NCI-H187 (cell line): ENCODE measurements around the gene MYL4.
"Not testable (repeated sequence)": the region's sequence is repeated elsewhere in the genome, so short reads cannot be mapped to it uniquely, and the experiment has no call there.

ENCODE experiments used
- DNase-seq, 2 experiments: peaks; one replicate each; lab custom pipeline; 2025; lab: John Stamatoyannopoulos, UW

MYL4 gene

DNA sequence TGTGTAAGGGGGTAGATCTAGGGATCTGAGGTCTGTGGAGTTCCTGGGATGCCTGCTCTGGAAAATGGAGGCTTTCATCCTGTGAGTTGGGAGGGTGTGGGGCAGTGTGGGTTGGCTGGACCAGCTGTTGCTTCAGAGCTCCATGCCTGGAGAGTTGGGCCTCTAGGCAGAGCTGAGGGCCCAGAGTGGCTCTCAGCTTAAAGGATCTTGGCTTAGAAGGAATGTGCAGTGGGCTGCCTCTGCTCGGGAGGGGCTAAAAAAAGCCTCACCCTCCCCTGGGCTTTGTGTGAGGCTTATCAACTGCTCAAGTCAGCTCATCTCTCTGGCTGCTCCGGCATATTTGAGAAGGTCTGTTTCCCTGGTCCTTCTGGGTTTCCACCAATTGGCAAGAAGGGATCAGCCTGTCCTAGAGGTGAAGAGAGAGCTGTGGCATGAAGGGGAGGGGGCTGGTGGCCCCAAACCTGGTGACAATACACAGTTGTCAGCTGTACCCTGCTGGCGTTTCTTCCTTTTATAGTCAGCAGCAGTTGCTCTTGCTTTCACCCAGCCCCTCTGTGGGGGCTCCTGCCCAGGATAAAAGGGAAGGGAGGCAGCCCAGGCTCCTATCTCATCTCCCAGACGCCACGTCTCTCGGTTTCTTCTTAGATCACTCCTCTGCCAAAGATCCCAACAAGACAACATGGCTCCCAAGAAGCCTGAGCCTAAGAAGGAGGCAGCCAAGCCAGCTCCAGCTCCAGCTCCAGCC, at the start of gene MYL4:
Gene MYL4 (plus strand): TSS at position 605 of the 745 bp plus-strand sequence. CDS start 75 bp downstream, at position 680.
- no peak for DNase-seq

DNA sequence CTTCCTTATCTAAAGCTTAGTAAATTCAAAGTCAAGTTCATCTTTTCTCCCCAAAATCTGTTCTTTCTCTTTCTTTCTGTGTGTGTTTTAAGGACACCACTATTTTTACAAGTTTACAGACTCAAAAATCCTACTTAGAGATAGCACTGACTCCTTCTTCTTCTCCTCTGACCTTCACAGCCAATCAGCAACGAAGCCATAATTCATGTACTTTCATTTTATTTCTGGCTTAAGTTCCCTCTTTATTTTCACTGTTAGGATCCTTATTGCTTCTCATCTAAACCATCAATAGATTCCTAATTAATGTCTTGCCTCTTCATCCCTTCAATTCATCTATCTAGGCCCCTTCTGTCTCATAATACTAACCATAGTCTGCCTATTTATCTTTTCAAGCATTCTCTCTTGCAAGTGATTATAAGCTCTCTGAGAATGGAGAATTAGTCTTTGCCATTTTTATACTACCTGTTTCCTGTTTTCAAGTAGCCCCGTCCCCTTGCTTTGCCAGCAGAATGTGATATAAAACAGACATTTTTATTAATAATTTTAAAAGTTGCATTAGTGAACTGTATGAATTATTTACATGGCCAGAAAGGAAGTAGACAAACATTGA, 47.0 kb upstream of the MYL4 start:
- no peak for DNase-seq

DNA sequence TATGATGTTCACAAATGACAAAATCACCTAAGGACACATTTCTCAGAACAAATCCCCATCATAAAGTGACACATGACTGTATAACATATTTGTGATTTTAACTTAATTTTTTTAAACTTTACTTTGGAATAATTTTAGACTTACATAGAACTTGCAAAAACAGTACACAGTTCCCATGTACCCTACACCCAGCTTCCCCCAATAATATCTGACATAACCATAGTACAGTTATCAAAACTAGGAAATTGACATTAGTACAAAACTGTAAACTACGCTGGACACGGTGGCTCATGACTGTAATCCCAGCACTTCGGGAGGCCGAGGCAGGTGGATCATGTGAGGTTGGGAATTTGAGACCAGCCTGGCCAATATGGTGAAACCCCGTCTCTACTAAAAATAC, 44.9 kb upstream of the MYL4 start:
- no peak for DNase-seq

DNA sequence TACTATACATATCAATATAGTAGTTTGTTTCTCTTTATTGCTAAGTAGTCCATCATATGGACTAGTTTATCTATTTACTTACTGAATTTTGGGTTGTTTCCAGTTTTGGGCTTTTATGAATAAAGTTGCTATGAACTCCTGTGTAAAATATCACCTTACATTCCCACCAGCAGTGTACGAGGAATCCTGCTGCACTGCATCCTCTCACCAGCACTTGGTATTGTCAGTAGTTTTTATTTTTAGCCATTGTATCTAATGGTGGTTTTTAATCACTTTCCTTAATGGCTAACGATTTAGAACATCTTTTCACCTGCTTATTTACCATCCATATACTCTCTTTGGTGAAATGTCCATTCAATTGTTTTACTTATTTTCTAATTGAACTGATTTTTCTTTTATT, 44.0 kb upstream of the MYL4 start:
- DNase-seq = no peak

DNA sequence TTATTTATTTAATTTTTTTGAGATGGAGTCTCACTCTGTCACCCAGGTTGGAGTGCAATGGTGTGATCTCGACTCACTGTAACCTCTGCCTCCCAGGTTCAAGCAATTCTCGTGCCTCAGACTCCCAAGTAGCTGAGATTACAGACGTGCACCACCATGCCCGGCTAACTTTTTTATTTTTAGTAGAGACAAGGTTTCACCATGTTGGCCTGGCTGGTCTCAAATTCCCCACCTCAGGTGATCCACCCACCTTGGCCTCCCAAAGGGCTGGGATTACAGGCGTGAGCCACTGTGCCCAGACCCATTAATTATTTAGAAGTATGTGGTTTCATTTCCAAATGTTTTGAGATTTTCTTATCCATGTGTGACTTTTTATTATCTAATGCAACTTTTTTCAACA, 42.3 kb upstream of the MYL4 start:
- DNase-seq = not testable (repeated sequence)

DNA sequence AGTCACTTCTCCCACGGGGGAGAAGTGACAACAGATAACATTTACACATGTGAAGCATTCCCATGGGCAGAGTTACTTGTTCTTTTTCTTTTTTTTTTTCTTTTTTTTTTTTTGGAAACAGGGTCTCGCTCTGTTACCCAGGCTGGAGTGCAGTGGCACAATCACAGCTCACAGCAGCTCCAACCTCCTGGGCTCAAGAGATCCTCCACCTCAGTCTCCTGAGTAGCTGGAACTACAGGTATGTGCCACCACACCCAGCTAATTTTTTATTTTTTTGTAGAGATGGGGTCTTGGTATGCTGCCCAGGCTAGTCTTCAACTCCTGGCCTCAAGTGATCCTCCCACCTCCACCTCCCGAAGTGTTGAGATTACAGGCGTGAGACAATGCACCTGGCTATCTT, 40.3 kb upstream of the MYL4 start:
- DNase-seq = not testable (repeated sequence)

DNA sequence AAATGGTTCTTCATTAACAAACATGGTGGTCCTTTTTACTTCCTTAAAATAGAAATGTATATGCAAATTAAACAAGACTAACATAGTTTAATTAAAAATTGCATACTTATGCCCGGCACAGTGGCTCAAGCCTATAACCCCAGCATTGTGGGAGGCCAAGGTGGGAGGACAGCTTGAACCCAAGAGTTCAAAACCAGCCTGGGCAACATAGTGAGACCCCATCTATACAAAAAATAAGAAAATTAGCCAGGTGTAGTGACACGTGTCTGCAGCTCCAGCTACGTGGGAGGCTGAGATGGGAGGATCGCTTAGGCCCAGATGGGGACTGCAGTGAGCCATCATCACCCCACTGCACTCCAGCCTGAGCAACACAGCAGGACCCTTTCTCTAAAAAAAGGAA, 38.4 kb upstream of the MYL4 start:
- DNase-seq = no peak

DNA sequence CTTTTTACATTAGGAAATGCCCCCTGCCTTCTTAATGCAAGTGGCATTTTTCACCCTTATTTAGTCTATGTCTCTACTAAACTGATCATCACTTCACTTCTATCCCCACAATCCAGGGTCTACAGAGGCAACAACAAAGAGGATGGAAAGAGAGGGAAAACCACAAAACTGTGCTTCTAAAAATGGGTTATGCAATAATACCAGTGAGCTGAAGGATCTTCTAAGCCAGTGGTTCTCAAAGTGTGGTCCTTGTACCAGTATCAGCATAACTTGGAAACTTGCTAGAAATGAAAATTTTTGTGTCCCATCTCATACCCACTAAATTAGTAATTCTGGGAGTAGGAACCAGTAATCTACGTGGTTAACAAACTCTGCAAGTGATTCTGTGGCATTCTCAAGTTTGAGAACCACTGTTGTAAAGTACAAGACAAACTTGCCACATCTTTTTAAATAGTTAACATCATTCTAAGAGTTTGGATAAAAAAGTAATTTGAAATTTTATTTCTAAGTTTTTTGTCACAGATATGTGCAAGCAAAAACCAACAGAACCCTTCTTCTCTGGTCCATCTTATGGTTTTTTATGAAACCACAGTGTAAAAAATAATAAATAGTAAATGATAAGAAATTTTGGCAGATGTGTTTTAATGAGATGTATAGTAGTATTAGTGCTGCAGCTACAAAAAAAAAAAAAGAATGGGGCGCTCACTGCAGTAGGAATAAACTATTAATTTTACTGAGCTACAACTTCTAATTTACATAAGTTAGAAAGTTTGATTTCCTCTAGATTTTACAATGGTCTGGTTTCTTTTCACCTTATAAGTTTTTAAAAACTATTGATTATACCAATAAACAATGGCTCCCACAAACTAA, 36.2 kb upstream of the MYL4 start:
- DNase-seq = no peak

DNA sequence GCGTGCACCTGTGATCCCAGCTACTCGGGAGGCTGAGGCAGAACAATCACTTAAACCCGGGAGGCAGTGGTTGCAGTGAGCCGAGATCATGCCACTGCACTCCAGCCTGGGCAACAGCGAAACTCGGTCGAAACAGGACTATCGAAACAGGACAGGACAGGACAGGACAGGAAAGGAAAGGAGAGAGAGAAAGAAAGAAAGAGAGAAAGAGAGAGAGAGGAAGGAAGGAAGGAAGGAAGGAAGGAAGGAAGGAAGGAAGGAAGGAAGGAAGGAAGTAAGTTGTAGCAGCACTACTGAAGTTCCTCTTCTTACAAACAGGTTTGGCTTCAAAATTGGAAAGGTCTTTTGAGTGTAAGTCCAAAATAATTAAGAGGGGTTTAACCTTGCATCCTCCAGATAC, 34.3 kb upstream of the MYL4 start:
- DNase-seq = not testable (repeated sequence)

DNA sequence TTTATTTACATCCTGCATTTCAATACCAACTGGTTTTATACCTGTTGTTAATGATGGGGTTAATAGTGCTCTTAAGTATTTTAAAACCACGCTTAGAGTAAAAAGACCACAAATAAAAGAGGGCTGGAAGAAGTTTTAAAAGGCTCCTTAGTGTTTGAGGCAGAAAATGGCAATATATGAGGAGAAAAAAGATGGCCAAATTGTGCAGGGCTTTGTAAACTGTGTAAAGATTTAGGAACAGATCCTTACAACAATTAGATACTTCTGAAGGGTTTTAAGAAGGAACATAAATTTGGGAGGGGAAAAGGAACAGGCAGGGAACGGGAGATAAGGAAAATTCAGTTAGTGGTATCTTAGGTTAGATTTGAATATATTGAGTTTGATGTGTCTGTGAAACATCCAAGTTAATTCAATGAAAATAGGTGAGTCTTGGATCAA, 32.7 kb upstream of the MYL4 start:
- no peak for DNase-seq

DNA sequence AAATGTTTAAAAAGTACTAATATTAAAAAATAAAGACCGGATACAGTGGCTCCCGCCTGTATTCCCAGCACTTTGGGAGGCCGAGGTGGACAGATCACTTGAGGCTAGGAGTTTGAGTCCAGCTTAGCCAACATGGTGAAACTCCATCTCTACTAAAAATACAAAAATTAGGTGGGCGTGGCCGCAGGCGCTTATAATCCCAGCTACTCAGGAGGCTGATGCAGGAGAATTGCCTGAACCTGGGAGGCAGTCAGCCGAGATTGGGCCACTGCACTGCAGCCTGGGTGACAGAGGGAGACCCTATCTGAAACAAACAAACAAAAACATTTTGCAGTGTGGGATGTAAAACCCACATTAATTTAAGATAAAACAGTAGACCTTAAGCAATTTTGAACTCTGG, 31.9 kb upstream of the MYL4 start:
- DNase-seq = no peak

DNA sequence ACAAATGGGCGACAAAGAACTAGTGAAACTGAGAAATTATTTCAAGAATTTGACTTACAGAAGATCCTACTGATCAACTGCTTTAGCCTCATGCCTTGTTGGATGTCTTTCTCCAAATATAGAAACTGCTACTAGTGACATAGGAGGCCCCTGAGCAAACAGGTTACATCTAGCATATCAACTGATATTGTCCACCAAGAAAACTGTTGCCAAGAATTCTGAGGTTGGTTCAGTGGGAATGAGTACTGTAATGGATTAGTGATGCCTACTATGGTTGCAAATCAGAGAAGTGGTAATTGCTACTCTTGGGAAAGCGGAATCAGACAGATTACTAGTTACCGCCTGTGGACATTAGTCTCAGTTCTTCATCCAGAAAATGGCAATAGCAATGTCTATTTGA, 30.0 kb upstream of the MYL4 start:
- no peak for DNase-seq

DNA sequence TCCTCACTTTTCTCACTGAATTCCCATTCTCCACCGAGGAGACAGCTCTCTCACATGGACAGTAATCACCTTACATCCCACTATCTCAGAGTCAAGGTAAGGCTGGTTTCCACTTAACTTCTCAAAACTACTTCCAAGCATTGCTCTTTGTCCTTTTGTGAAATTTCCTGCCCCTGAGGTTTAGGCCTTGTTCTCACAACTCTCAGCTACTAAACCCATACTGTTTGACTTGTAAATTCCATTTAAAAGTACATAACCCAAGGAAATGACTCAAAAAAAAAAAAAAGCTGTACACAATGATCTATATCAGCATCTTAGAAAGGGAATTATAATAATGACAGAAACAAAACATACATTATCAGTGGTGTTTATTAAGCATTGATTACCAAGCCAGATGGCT, 28.8 kb upstream of the MYL4 start:
- no peak for DNase-seq

DNA sequence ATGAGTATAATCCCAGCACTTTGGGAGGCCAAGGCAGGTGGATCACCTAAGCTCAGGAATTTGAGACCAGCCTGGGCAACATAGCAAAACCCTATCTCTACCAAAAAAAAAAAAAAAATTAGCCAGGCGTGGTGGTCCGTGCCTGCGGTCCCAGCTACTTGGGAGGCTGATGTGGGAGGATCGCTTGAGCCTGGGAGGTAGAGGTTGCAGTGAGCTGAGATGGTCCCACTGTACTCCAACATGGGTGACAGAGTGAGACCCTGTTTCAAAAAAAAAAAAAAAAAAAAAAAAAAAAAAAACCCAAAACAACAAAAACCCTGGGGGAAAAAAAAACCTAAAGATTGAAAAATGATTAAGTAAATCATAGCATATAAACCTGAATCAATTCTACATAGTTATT, 28.2 kb upstream of the MYL4 start:
- not testable (repeated sequence) for DNase-seq

DNA sequence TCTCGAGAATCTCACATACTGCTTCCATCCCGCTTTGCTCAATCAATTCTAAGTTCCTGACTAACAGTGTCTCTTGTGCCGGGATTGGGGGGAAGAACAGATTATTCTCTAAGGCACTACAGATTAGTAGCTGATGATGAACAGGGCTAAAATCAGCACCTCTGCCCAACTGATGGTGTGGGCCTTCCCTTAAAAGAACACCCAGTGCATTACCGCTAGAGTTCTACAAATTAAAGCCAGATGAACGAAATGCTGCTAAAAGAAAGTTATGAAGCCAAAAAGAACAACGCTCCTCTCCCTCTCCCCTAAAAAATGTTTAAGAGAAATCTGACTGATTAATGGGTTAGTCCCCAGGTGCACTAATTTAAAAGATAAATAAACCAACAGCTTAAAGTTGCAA, 24.5 kb upstream of the MYL4 start:
- no peak for DNase-seq

DNA sequence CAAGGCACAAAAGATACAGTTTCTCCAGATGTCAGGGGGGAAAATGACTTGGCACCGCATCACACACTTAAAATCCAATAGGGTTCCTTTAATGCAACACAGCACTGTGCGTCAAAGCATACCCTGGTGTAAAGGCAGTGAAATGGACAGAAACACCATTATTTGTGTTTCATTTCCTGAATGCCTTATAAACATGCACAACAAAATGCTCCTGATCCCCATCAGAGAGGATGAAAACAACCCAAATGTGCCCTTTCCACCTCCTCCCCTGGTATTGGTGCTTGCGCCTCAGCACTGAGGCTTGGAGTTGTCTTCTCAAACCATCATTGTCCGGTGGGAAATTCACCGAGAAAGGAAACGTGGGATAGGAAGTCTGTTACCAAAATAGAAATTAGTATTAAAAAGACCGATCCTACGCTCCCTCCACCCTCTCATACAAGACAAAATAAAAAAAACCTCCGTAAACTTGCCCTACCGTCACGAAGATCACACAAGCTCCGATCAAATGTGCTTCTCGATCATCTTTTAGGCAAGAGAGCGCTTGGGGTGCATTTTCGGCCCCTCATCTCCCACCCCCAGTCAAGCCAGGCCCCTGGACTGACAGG, 20.8 kb upstream of the MYL4 start:
- DNase-seq = peak in 1 of 2 experiments; percentile 35

DNA sequence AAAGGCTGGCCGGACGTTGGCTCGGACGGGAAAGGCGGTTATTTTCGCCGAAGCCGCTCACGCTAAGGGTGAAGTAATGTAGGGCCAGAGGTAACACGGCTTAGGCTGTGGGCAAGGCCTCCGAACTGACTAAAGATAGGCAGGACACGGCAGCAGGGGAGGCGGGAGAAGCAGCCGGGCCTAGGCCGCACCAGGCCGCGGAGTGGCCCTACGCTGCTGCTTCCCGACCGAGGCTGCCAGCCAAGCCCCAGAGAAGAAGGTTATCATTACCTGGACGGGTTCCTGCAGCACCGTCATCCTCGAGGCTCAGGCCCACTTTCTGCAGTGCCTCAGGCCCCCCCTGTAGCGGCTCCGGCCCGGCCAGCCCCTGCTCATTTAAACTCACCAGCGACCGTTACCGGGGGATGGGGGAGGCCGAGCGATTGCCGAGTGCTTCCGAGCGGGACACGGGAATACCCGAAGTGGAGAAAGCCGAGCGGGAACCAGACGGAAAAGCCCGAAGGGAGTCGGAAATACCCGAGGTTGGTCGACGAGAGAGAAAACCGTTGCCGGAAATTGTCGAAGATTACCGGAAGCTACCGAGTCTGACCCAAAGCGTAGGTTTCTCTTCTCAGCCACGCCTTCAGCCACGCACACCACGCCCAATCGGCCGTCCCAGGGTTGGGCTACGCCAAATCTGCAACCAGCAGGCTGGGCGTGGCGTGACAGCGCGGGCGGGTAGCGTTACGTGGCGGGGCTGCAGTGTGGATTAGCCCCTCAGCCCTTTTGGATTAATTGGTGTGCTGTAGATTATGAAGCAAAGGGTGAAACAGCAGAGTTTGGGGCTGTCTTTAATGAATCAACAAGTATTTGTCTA, 20.0 kb upstream of the MYL4 start, which contains the start of gene CDC27:
Gene CDC27 (minus strand): TSS at position 420 of the 856 bp plus-strand sequence. CDS start 123 bp downstream, at position 297.
- peak; percentile 98 to 99 for DNase-seq

DNA sequence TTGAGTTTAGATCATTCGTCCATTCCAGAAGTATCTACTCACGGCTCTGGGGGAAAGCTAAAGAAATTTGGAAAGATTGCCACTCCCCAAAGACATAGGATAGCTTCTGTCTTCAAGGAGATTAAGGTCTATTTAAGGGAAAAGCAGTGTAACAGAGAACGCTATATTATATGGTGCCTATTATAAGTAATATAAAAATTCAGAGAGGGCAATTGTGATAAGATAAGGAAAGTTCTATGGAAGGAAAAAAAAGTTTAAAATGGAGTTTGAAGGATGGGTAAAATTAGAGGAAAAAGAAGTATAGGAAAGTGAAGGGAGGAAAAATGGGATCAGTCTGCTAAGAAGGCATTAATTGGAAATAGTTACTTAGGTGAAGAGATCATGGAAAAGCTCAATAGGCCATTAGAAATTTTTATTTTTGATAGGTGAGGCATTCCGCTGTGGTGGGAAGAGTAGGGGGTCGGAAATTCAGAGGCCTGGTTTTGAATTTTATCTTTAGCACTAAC, 19.4 kb upstream of the MYL4 start:
- DNase-seq = no peak

DNA sequence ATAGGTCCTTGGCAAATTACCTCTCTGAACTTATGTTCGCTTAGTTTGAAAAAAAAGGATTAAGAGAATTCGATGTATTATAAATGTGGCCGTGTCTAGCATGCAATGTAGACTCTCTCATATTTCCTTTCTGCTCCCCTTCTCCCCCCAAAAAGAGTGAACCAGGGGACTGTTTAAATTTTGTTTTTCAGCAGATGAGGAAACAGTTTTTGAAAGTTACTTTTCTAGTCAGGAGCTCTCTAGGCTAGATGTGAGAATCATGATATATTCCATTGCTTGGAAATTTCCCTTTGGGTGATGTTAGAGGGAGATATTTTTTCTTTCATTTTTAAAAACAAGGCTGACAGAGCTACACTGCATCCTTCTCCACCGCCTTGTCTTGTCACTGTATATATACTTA, 18.9 kb upstream of the MYL4 start:
- no peak for DNase-seq

DNA sequence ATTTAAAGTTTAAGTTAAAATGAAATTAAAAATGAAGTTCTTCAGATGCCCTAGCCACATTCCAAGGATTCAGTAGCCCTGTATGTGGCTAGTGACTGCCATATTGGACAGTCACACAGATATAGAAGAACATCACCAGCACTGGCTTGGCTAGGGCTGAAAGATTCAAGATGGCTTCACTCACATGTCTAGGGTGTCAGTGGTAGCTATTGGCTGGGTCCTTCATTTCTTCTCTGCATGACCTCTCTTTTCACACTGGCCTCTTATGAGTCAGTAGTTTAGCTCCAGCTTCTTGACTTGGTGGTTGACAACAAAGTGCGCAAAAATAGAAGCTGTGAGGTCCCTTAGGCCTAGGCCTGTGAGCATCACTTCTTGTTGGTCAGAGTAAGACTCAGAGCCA, 18.4 kb upstream of the MYL4 start:
- DNase-seq = no peak

DNA sequence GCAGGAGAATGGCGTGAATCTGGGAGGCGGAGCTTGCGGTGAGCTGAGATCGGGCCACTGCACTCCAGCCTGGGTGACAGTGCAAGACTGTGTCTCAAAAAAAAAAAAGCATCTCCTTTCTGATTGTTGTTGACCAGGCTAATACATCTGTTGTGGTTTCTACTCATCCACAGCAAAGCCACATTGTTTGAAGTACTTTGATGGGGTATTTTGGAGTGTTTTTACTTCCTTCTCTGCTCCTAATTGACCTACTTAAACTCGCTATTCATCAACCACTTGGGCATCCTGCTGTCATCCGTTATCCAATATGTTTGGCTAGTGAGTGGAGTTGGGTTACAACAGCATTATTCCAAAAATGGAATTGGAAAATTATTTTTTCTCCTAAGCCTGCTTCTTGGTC, 16.6 kb upstream of the MYL4 start:
- peak; percentile 65 to 79 for DNase-seq
